Activated naive CD4-positive, alpha-beta T cell treated with anti-CD3 and anti-CD28 coated beads, Interleukin-2, amount 50 U/mL, for 72 hours (primary cell): ENCODE measurements around the gene ARHGAP19. TPM values are rescaled to one million over a fixed set of nuclear protein-coding genes. Genes with fewer than 3 reads are reported as not detected.
A peak's percentile ranks its signal among the peaks of the same experiment; 100 is the strongest.

Source experiments
- ATAC-seq, 2 donors: fragments of 150-1000 bp; cut with Tn5 transposase; 2 replicates each; pipeline ENCODE4 v1.10.0; 2021; ENCODE audit warnings: mild to moderate bottlenecking in 2 of 2, moderate library complexity in 2 of 2
- DNase-seq, 2 donors: peaks; one replicate each; pipeline ENCODE4 v3.0.0; 2021 to 2022; ENCODE audit warnings: low spot score in 2 of 2
- H3K27ac Mint-ChIP-seq, 2 donors: one replicate each; pipeline ENCODE4 v1.8.0; 2022; ENCODE audit warnings: mild to moderate bottlenecking in 2 of 2, mixed read lengths in 2 of 2
- H3K36me3 Mint-ChIP-seq, 2 donors: one replicate each; pipeline ENCODE4 v1.8.0; 2022; ENCODE audit warnings: mixed read lengths in 2 of 2
- H3K9me3 Mint-ChIP-seq, 2 donors: one replicate each; pipeline ENCODE4 v1.8.0; 2022; ENCODE audit warnings: mixed read lengths in 2 of 2
- total RNA-seq, 2 donors: library from RNA; stranded (reverse); gene quantifications; one replicate each; pipeline ENCODE4 v1.2.3, GENCODE V29; 2022

Gene ARHGAP19
- total RNA-seq, 2 donors from 2014 or later = 45.4 to 79.5 TPM

GRCh38 chr10:97228130-97228774, 64.2 kb downstream of the ARHGAP19 start:
- no peak for ATAC-seq
- H3K36me3 Mint-ChIP-seq = peaks cover 13 to 34% of the 10 kb centered on the region in 2 donors

GRCh38 chr10:97226398-97226797, 66.0 kb downstream of the ARHGAP19 start:
- Mint-ChIP-seq H3K36me3 (peaks cover 13 to 34% of the 10 kb centered on the region in 2 donors), H3K27ac (no peak overlapping the region), H3K9me3 (no peaks in the 10 kb centered on the region)
- ATAC-seq (no peak), DNase-seq (no peak)

More at GRCh38 chr10:97228130-97228774, 64.2 kb downstream of the ARHGAP19 start:
- Mint-ChIP-seq H3K27ac (no peak overlapping the region), H3K9me3 (no peaks in the 10 kb centered on the region)
- DNase-seq = no peak

DNA sequence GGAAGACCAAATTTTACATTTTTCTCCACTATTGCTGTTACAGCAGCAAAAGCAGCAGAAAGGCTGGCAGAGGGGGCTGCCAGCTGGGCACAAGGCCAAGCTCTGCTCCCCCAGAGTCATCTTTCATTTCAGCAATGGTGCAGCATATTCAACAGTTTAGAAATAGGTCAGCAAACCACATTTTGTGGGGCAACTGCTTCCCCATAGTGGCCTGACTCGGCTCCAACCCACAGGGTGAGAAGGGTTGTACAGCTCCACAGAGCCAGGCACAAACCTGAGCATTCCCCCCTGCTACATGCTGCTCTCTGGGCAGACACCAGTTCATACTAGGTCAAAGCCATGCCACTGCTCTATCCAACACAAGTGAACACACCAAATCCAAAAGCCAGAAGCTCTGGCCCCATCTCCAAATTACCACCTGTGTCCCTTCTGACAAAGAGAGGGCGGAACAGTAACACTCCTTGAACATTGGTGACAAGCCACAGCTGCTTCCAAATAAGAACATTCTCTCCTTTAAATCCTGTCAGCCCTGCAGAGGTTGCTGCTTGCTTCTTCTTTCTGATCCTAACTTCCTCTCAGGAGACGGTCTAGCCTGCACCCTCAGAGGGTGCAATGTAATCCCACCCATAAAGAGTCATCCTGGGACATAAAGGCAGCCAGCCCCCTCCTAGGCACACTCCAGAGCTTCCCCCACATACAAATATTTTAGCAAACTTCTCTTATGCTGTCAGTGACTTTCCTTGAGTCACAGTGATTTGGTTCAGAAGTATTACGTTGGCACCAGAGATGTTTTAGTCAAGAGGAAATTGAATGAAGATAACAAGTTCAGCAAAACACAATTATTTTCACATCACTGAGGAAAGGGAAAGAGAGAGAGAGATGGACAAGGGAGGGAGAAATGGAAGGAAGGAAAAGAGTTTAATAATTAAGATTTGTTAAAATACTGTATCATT, 67.7 kb downstream of the ARHGAP19 start:
- H3K27ac Mint-ChIP-seq = peak overlapping the region in 1 of 2 donors; percentile 56

DNA sequence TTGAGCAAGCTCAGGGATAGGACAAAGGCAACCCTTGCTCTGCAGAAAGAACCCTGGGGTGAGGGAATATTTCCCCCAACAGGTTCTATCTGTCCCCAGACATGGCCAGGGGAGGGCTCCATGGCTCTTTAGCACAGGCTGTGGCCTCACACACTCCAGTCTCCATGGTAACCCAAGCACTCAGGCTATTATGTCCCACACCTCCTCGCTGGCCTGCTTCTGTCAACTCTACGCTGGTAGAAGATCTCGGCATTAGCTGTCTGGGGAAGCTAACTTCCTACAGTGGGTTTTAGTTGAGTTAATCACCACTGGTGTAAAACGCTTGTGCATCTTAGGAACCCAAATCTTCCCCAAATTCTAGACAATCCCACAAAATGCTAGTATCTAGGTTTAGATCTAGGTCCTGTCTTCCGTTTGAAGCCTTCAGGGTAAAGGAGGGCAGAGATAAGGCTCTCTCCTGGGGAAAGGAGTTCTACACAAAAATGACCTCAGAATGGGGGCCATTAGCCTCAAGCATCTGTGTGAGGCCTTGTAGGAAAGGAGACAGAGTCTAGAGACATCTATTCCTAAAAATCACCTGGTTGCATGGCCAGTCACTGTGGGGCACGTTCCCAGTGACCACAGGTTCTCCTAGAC, 70.0 kb downstream of the ARHGAP19 start:
- DNase-seq (no peak), ATAC-seq (no peak)
- Mint-ChIP-seq H3K27ac (no peak overlapping the region), H3K9me3 (no peaks in the 10 kb centered on the region), H3K36me3 (peaks cover 8 to 30% of the 10 kb centered on the region in 2 donors)

More for the DNA sequence above, 67.7 kb downstream of the ARHGAP19 start:
- Mint-ChIP-seq H3K9me3 (no peaks in the 10 kb centered on the region), H3K36me3 (peaks cover 10 to 40% of the 10 kb centered on the region in 2 donors)
- DNase-seq = no peak
- ATAC-seq = peak; percentile 64

- Mint-ChIP-seq H3K27ac (no peak overlapping the region), H3K9me3 (no peaks in the 10 kb centered on the region), H3K36me3 (peaks cover 5 to 26% of the 10 kb centered on the region in 2 donors)
- DNase-seq (no peak), ATAC-seq (no peak)
These were observed 72.1 kb downstream of the ARHGAP19 start for GRCh38 chr10:97220355-97220754.

GRCh38 chr10:97217299-97217698, 75.1 kb downstream of the ARHGAP19 start:
- no peaks in the 10 kb centered on the region for H3K9me3 Mint-ChIP-seq
- peaks cover 0 to 15% of the 10 kb centered on the region in 2 donors for H3K36me3 Mint-ChIP-seq
- ATAC-seq (no peak), DNase-seq (no peak)
- peak overlapping the region in 1 of 2 donors; percentile 77 for H3K27ac Mint-ChIP-seq

DNA sequence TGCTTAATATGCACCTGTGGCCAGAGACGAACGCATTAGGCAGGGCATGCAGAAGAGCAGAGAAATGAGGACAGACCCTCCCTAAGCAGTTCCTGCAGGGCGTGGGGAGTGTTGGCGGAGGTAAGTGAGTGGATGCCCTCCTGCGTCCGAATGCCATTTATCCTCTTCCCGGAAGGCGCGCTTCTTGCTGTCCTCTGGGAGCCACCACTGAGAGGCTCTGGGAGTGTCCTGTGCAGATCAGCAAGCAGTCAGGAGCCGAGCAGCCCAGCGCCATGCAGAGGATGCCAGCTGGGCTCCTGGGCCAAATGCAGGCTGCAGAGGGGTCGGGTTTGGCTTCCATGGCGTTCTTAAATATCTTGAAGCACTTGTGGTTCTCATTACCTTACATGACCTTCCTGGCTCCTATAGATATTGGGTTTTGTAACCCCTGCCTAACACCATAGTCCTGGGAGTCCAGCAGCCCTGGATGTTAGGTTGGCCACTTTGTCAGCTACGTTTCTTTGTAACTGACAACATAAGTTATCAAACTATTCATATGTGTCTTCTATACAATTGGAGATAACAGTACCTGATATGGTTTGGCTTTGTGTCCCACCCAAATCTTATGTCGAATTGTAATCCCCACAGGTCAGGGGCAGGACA, 76.7 kb downstream of the ARHGAP19 start:
- Mint-ChIP-seq H3K9me3 (no peaks in the 10 kb centered on the region), H3K36me3 (peaks cover 0 to 12% of the 10 kb centered on the region in 2 donors), H3K27ac (no peak overlapping the region)
- no peak for DNase-seq
- ATAC-seq = no peak

- H3K27ac Mint-ChIP-seq = no peak overlapping the region
- no peak for ATAC-seq
These were observed 79.0 kb downstream of the ARHGAP19 start for GRCh38 chr10:97213431-97213830.

DNA sequence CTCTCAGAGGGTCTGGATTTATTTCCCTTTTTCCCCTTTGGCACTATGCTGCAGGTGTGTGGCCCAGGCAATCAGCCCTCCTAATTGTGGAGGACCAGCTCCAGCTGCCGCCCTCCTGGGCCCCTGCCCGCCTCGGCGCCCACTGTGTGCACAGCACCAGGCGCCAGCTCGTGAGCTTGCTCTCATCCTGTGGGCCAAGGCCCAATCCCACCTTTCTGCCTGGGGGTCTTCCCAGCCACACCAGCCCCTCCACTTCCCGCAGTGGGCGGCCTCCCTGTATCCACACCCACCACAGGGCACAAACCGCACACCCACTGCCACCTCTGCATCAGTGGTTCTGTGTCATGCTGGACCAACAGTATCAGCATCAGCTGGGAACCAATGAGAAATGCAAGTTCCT, 81.2 kb downstream of the ARHGAP19 start:
- no peak for ATAC-seq
- no peaks in the 10 kb centered on the region for H3K36me3 Mint-ChIP-seq

More at GRCh38 chr10:97213431-97213830, 79.0 kb downstream of the ARHGAP19 start:
- Mint-ChIP-seq H3K9me3 (no peaks in the 10 kb centered on the region), H3K36me3 (no peaks in the 10 kb centered on the region)
- no peak for DNase-seq

GRCh38 chr10:97210543-97210960, 81.9 kb downstream of the ARHGAP19 start:
- Mint-ChIP-seq H3K9me3 (no peaks in the 10 kb centered on the region), H3K27ac (no peak overlapping the region), H3K36me3 (no peaks in the 10 kb centered on the region)
- ATAC-seq (peak; percentile 59 to 68), DNase-seq (peak in 1 of 2 donors; percentile 81)

More for the DNA sequence above, 81.2 kb downstream of the ARHGAP19 start:
- no peak overlapping the region for H3K27ac Mint-ChIP-seq
- no peaks in the 10 kb centered on the region for H3K9me3 Mint-ChIP-seq
- no peak for DNase-seq

DNA sequence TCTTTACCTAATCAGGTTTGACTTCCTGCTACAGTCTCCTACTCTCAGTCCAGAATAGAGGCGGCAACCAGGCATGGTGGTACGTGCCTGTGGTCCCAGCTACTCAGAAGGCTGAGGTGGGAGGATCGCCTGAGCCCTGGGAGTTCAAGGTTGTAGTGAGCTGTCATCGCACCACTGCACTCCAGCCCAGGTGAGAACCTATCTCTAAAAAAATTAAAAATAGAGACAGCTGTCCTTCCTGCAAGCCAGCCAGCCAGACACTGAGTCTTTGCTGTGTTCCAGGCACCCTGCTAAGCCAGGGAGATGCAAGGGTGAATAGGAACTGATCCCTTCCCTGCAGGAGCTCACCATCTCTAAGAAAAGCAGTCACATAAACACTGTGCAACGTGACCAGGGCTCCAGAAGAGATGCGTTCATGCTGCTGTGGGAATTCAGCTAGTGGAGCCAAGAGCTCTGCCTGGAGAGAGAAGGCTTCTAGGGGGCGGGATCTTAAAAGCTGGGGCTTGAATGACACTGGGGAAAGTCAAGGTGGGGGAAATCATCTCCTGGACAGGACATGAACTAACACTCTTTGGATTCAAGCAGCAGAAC, 84.6 kb downstream of the ARHGAP19 start:
- H3K36me3 Mint-ChIP-seq = no peaks in the 10 kb centered on the region
- no peak overlapping the region for H3K27ac Mint-ChIP-seq
- H3K9me3 Mint-ChIP-seq = no peaks in the 10 kb centered on the region
- ATAC-seq (no peak), DNase-seq (peak in 1 of 2 donors; percentile 31)

- DNase-seq (peak in 1 of 2 donors; percentile 39), ATAC-seq (no peak)
- H3K9me3 Mint-ChIP-seq = no peaks in the 10 kb centered on the region
- no peak overlapping the region for H3K27ac Mint-ChIP-seq
- no peaks in the 10 kb centered on the region for H3K36me3 Mint-ChIP-seq
These were observed 85.3 kb downstream of the ARHGAP19 start for GRCh38 chr10:97207131-97207530.

DNA sequence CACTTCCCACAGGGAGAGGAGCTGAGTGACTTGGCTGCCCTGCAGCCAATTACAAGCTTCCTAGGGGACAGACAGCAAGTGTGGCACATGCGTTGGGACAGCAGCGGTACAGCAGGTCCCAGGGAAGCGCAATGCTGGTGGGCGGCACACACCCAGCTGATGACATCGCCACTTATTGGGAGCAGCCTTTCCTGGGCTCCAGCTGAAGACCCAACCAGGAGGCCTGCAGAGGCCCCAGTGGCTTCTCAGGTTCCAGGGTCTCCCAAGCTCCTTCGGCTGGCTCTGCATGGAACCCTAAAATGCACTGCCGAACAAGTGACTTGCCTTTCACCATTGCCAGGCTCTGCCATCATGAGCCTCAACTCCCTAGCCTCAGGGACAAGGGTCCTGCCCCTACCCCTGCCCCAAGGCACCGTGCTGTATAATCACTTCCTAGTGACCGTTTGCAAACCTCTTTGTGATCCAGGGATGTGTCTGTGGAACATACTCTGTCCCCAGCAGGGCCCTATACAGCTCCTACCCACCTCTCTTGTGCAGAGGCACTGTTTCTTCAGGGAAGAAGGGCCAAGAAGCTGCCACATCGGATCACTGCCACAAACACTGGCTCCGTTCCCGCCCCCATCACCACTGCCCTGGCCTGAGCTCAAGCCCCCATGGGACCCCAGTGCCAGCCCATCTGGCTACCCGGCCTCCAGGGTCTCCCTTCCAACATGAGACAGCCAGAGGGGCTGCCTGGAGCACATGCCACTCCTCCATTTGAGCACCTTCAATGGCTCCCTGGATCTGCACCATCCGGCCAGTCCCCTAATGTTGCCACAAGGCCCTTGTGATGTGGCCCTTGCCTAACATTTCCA, 87.4 kb downstream of the ARHGAP19 start:
- no peak for ATAC-seq
- DNase-seq = peak in 1 of 2 donors; percentile 31
- no peak overlapping the region for H3K27ac Mint-ChIP-seq
- H3K36me3 Mint-ChIP-seq = no peaks in the 10 kb centered on the region
- H3K9me3 Mint-ChIP-seq = no peaks in the 10 kb centered on the region

- Mint-ChIP-seq H3K9me3 (no peaks in the 10 kb centered on the region), H3K27ac (no peak overlapping the region), H3K36me3 (no peaks in the 10 kb centered on the region)
- DNase-seq (peak in 1 of 2 donors; percentile 44), ATAC-seq (no peak)
These were observed 89.2 kb downstream of the ARHGAP19 start for GRCh38 chr10:97203220-97203619.

DNA sequence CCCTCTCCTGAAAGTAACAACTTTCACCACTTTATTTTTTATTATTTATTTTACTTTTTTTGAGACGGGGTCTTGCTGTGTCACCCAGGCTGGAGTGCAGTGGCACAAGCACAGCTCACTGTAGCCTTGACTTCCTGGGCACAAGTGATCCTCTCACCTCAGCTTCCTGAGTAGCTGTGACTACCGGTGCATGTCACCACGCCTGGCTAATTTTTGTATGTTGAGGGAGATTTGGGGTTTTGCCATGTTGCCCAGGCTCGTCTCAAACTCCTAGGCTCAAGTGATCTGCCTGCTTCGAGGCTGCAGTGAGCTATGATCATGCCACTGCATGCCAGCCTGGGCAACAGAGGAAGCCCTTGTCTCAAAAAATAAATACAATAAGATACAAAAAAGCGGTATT, 91.8 kb downstream of the ARHGAP19 start:
- Mint-ChIP-seq H3K9me3 (no peaks in the 10 kb centered on the region), H3K27ac (no peak overlapping the region), H3K36me3 (no peaks in the 10 kb centered on the region)
- ATAC-seq = no peak
- DNase-seq = peak in 1 of 2 donors; percentile 11
